ENCODE measurements around the gene TNRC6A. TPM values are rescaled to one million over a fixed set of nuclear protein-coding genes. Genes with fewer than 3 reads are reported as not detected.

Gene TNRC6A
- total RNA-seq, 1 donor from 2014 or later: 34.3 TPM

- TF ChIP-seq, protein P1, sequence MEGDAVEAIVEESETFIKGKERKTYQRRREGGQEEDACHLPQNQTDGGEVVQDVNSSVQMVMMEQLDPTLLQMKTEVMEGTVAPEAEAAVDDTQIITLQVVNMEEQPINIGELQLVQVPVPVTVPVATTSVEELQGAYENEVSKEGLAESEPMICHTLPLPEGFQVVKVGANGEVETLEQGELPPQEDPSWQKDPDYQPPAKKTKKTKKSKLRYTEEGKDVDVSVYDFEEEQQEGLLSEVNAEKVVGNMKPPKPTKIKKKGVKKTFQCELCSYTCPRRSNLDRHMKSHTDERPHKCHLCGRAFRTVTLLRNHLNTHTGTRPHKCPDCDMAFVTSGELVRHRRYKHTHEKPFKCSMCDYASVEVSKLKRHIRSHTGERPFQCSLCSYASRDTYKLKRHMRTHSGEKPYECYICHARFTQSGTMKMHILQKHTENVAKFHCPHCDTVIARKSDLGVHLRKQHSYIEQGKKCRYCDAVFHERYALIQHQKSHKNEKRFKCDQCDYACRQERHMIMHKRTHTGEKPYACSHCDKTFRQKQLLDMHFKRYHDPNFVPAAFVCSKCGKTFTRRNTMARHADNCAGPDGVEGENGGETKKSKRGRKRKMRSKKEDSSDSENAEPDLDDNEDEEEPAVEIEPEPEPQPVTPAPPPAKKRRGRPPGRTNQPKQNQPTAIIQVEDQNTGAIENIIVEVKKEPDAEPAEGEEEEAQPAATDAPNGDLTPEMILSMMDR (IDR thresholded peaks at IDR 0.05; ENCODE audit: borderline replicate concordance): no peak
- intact Hi-C loops (cut with micrococcal nuclease): no loop called here
- H3K27me3 ChIP-seq (ENCODE audit: low read depth): no peaks in the 10 kb centered on the region
- H3K4me3 ChIP-seq: no peak overlapping the region
- no peak overlapping the region for H3K27ac ChIP-seq (replicated peaks)
- DNase-seq: no peak
- no peaks in the 10 kb centered on the region for H3K9me3 ChIP-seq (replicated peaks)
- H3K4me1 ChIP-seq: peaks cover 100% of the 10 kb centered on the region
- H3K36me3 ChIP-seq: peaks cover 9% of the 10 kb centered on the region
These were observed 25.1 kb downstream of the TNRC6A start for GRCh38 chr16:24754543-24754942.

GRCh38 chr16:24755201-24755874, 25.9 kb downstream of the TNRC6A start:
- Histone ChIP-seq H3K9me3 (replicated peaks) (no peaks in the 10 kb centered on the region), H3K4me1 (peaks cover 95% of the 10 kb centered on the region), H3K4me3 (no peak overlapping the region), H3K27ac (replicated peaks) (peak overlapping the region; percentile 17), H3K27me3 (ENCODE audit: low read depth) (no peaks in the 10 kb centered on the region), H3K36me3 (peaks cover 9% of the 10 kb centered on the region)
- DNase-seq: no peak
- intact Hi-C loops (cut with micrococcal nuclease): no loop called here
- TF ChIP-seq, protein P1 (IDR thresholded peaks at IDR 0.05; ENCODE audit: borderline replicate concordance): no peak

- TF ChIP-seq, protein P1 (IDR thresholded peaks at IDR 0.05; ENCODE audit: borderline replicate concordance): no peak
- peaks cover 95% of the 10 kb centered on the region for H3K4me1 ChIP-seq
- no peaks in the 10 kb centered on the region for H3K27me3 ChIP-seq (ENCODE audit: low read depth)
- H3K27ac ChIP-seq (replicated peaks): no peak overlapping the region
- intact Hi-C loops (cut with micrococcal nuclease): no loop called here
- H3K9me3 ChIP-seq (replicated peaks): no peaks in the 10 kb centered on the region
- no peak for DNase-seq
- H3K36me3 ChIP-seq: peaks cover 24% of the 10 kb centered on the region
- H3K4me3 ChIP-seq: no peak overlapping the region
These were observed 28.9 kb downstream of the TNRC6A start for GRCh38 chr16:24758373-24758772.

- intact Hi-C loops (cut with micrococcal nuclease): no loop called here
- DNase-seq: no peak
- Histone ChIP-seq H3K4me3 (no peak overlapping the region), H3K4me1 (peaks cover 95% of the 10 kb centered on the region), H3K27ac (replicated peaks) (peak overlapping the region; percentile 7), H3K27me3 (ENCODE audit: low read depth) (no peaks in the 10 kb centered on the region), H3K9me3 (replicated peaks) (no peaks in the 10 kb centered on the region), H3K36me3 (peaks cover 24% of the 10 kb centered on the region)
- TF ChIP-seq, protein P1 (IDR thresholded peaks at IDR 0.05; ENCODE audit: borderline replicate concordance): no peak
These were observed 29.6 kb downstream of the TNRC6A start for GRCh38 chr16:24759006-24759405.

DNA sequence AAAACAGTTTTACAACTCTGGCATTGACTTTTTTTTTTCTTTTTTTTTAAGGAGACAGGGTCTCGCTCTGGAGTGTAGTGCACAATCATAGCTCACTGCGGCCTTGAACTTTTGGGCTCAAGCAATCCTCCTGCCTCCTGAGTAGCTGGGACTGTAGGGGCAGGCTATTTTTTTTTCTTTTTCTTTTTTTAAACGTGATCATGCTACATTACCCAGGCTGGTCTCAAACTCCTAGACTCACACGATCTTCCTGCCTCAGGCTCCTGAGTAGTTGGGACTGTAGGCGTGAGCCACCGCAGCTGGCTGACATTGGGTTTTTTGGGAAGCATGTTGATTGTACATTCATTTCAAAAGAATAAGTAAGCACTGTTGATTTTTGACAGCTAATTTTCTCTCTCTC, 32.1 kb downstream of the TNRC6A start:
- Histone ChIP-seq H3K4me1 (peaks cover 85% of the 10 kb centered on the region), H3K27ac (replicated peaks) (peak overlapping the region; percentile 49), H3K9me3 (replicated peaks) (no peaks in the 10 kb centered on the region), H3K27me3 (ENCODE audit: low read depth) (no peaks in the 10 kb centered on the region), H3K4me3 (no peak overlapping the region), H3K36me3 (peaks cover 24% of the 10 kb centered on the region)
- TF ChIP-seq, protein P1 (IDR thresholded peaks at IDR 0.05; ENCODE audit: borderline replicate concordance): no peak
- intact Hi-C loops (cut with micrococcal nuclease): no loop called here
- DNase-seq: no peak
